Measurements from ENCODE around the gene RALY. TPM values are rescaled to one million over a fixed set of nuclear protein-coding genes. Genes with fewer than 3 reads are reported as not detected.

The RALY gene
- total and polyA plus RNA-seq, 2 donors (not counting 3 experiments of a cell fraction or from before 2014, with no cell fraction given): 142 to 146 TPM

DNA sequence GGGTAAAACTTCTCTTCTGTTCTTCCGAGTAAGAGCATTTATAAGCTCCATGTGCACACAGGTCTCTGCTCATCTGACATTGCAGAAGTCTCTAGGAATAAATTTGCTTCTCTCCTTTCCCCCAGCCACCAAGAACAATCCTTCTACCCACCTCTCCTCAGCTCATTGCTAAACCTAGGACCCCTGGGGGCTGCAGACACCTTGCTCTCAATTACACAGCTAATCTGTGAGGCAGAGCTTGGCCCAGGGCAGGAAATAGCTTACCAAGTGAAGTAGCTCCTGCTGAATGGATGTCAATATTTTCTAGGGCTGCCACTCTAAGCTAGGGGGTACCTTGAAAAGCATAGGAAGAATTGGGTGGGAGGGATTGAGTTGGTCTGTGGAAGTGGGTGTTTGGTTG lies 74.3 kb downstream of the RALY start:
- dilution Hi-C loops (cut with MboI; ENCODE audit: extremely low pct_ligation_motif_present, low sequenced_read_pairs): no loop called here
- H2AFZ ChIP-seq (ENCODE audit: low read depth, low read length): no peak overlapping the region
- FAIRE-seq (no peak), DNase-seq (ENCODE audit: low read depth, low spot score) (no peak)
- H3K27me3 ChIP-seq (ENCODE audit: control insufficient read depth in 2 of 2, insufficient read depth in 2 of 2, low read length in 2 of 2): no peaks in the 10 kb centered on the region
- intact Hi-C loops (cut with micrococcal nuclease): loop anchor here (2.0 to 5.0 kb wide), 4 partner anchors 75 to 611 kb away; partner anchors contain the start of genes ACTL10 and RALY
- no peak overlapping the region for H3K9ac ChIP-seq (replicated peaks; ENCODE audit: extremely low read depth, insufficient read depth, low read length)
- H3K4me2 ChIP-seq (ENCODE audit: insufficient read depth, low read length): no peak overlapping the region
- no peaks in the 10 kb centered on the region for H3K4me1 ChIP-seq (ENCODE audit: control insufficient read depth, extremely low read depth, insufficient read depth, low read length)
- TF ChIP-seq, protein P1, sequence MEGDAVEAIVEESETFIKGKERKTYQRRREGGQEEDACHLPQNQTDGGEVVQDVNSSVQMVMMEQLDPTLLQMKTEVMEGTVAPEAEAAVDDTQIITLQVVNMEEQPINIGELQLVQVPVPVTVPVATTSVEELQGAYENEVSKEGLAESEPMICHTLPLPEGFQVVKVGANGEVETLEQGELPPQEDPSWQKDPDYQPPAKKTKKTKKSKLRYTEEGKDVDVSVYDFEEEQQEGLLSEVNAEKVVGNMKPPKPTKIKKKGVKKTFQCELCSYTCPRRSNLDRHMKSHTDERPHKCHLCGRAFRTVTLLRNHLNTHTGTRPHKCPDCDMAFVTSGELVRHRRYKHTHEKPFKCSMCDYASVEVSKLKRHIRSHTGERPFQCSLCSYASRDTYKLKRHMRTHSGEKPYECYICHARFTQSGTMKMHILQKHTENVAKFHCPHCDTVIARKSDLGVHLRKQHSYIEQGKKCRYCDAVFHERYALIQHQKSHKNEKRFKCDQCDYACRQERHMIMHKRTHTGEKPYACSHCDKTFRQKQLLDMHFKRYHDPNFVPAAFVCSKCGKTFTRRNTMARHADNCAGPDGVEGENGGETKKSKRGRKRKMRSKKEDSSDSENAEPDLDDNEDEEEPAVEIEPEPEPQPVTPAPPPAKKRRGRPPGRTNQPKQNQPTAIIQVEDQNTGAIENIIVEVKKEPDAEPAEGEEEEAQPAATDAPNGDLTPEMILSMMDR (IDR thresholded peaks at IDR 0.05; ENCODE audit: extremely low read depth in 1 of 2, insufficient read depth in 1 of 2, low read depth in 1 of 2, low read length in 2 of 2): no peak
- TF ChIP-seq POLR2A (IDR thresholded peaks at IDR 0.05; ENCODE audit: low read depth, low read length): no peak
- no peak for TF ChIP-seq FOS (IDR thresholded peaks at IDR 0.05; ENCODE audit: borderline replicate concordance, insufficient read depth, low read length)
- TF ChIP-seq GATA2 (IDR thresholded peaks at IDR 0.05; ENCODE audit: insufficient read depth, insufficient read length, low read depth, low read length): no peak
- TF ChIP-seq POLR2AphosphoS5 (IDR thresholded peaks at IDR 0.05; ENCODE audit: insufficient read depth, low read depth, low read length): no peak
- no peak for TF ChIP-seq JUN (IDR thresholded peaks at IDR 0.05; ENCODE audit: borderline replicate concordance, insufficient read depth, insufficient read length, low read depth)
- no peak for TF ChIP-seq EZH2 (IDR thresholded peaks at IDR 0.05; ENCODE audit: borderline replicate concordance, low read depth, low read length, severe bottlenecking)
- TF ChIP-seq, protein P2, sequence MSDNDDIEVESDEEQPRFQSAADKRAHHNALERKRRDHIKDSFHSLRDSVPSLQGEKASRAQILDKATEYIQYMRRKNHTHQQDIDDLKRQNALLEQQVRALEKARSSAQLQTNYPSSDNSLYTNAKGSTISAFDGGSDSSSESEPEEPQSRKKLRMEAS (IDR thresholded peaks at IDR 0.05; ENCODE audit: insufficient read depth, insufficient read length): no peak
- TF ChIP-seq MYC (IDR thresholded peaks at IDR 0.05; ENCODE audit: low read depth, low read length): no peak
- H3K4me3 ChIP-seq (replicated peaks in 1 of 3; ENCODE audit: insufficient read depth in 1 of 3, low read depth in 1 of 3, low read length in 3 of 3): no peak overlapping the region
- CTCF ChIA-PET: interaction anchor here (0.8 to 5.7 kb wide), 17 partner anchors 9 to 674 kb away, joined by 3 to 158 read pairs (median 3); partner anchors contain the start of genes CHMP4B, RALY and ZNF341
- H3K36me3 ChIP-seq (ENCODE audit: control insufficient read depth in 2 of 2, extremely low read depth in 1 of 2, insufficient read depth in 2 of 2, low read length in 2 of 2): peaks cover 0 to 3% of the 10 kb centered on the region in 2 experiments
- no peaks in the 10 kb centered on the region for H3K9me3 ChIP-seq (replicated peaks; ENCODE audit: control insufficient read depth, insufficient read depth, low read length)
- no peaks in the 10 kb centered on the region for H3K9me1 ChIP-seq (replicated peaks; ENCODE audit: control insufficient read depth, extremely low read depth, insufficient read depth, low read length)
- POLR2A ChIA-PET: no interaction called here
- no peaks in the 10 kb centered on the region for H4K20me1 ChIP-seq (replicated peaks; ENCODE audit: control insufficient read depth, extremely low read depth, insufficient read depth, low read length)
- peaks cover 26% of the 10 kb centered on the region for H3K79me2 ChIP-seq (ENCODE audit: control insufficient read depth, insufficient read depth, low read length)
- no TSS peak for BruUV-seq (replicated peaks)
- no peak overlapping the region for H3K27ac ChIP-seq (ENCODE audit: insufficient read depth, low read depth, low read length)

Measured in endothelial cell of umbilical vein (primary cell).